HUES6 (cell line): ENCODE measurements around the gene KCMF1.
"Not testable (repeated sequence)": the region's sequence is repeated elsewhere in the genome, so short reads cannot be mapped to it uniquely, and the experiment has no call there.

Experiments
- H3K27ac ChIP-seq: 2 replicates; pipeline ENCODE4 v1.7.0; 2013; ENCODE audit warnings: low read depth, mild to moderate bottlenecking, low read length, inconsistent platforms
- H3K27me3 ChIP-seq: 2 replicates; pipeline ENCODE4 v1.6.1; 2013; ENCODE audit warnings: low read length; ENCODE audit not compliant: control insufficient read depth, insufficient read depth
- H3K36me3 ChIP-seq: 2 replicates; pipeline ENCODE4 v1.6.1; 2013; ENCODE audit warnings: low read length; ENCODE audit not compliant: control insufficient read depth, insufficient read depth
- H3K4me1 ChIP-seq: 2 replicates; pipeline ENCODE4 v1.6.1; 2013; ENCODE audit warnings: low read length; ENCODE audit not compliant: control insufficient read depth, insufficient read depth
- H3K4me3 ChIP-seq: 2 replicates; pipeline ENCODE4 v1.5.1; 2013; ENCODE audit warnings: low read depth, low read length
- H3K9ac ChIP-seq: one replicate; pipeline ENCODE4 v1.6.1; 2013; ENCODE audit warnings: mild to moderate bottlenecking, low read length
- H3K9me3 ChIP-seq: 2 replicates; pipeline ENCODE4 v1.6.1; 2013; ENCODE audit warnings: low read depth, low read length; ENCODE audit not compliant: control insufficient read depth, insufficient read depth

The KCMF1 gene

DNA sequence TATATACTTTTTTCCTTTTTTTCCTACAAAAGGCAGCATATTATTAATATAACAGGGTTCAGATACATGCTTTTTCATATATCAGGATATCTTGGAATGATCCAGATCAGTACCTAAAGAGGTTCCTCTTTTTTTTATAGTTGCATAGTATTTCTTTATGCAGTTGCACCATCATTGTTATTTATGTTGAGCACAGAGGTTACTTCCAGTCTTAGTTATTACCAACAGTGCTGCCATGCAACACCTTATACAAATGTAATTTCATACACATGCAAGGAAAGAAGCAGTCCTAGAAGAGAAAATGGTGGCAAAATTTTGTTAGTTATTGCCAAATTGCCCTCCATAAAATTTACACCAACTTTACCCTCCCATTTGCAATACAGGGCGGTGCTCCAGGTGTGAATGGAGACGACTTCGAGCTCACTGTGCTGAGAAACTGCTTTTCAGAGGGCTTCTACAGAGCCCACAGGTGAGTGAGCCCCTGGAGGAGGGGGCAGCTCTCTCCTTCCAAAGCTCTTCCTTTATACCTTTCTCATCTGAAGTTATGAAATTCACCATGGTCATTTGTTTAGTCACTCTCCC, 30.0 kb upstream of the KCMF1 start:
- no peak overlapping the region for H3K9ac ChIP-seq
- H3K9me3 ChIP-seq: no peaks in the 10 kb centered on the region
- no peak overlapping the region for H3K27ac ChIP-seq
- H3K4me3 ChIP-seq: no peak overlapping the region
- H3K4me1 ChIP-seq: peaks cover 16% of the 10 kb centered on the region
- H3K27me3 ChIP-seq: no peaks in the 10 kb centered on the region
- H3K36me3 ChIP-seq: no peaks in the 10 kb centered on the region

DNA sequence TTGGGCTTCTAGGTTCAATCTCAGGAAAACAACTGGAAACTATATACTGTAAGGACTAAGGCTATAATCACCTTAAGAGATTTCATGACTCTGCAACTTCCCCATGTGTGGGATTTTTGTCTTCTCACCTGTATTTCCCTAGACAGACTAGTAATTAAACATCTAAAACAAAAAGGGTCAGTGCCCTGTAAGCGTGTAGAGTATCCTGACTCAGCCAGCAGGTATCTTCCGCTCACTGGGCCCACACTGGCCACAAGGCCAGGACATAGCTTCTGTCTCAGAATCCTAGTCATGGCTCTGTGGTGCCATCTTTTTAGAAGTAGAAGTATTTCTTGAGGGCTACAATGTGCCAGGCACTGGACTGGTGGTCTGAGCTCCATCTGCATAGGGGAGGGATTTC, 28.8 kb upstream of the KCMF1 start:
- no peaks in the 10 kb centered on the region for H3K27me3 ChIP-seq
- H3K27ac ChIP-seq: no peak overlapping the region
- H3K36me3 ChIP-seq: no peaks in the 10 kb centered on the region
- H3K4me1 ChIP-seq: peaks cover 25% of the 10 kb centered on the region
- no peaks in the 10 kb centered on the region for H3K9me3 ChIP-seq
- H3K9ac ChIP-seq: no peak overlapping the region
- no peak overlapping the region for H3K4me3 ChIP-seq

DNA sequence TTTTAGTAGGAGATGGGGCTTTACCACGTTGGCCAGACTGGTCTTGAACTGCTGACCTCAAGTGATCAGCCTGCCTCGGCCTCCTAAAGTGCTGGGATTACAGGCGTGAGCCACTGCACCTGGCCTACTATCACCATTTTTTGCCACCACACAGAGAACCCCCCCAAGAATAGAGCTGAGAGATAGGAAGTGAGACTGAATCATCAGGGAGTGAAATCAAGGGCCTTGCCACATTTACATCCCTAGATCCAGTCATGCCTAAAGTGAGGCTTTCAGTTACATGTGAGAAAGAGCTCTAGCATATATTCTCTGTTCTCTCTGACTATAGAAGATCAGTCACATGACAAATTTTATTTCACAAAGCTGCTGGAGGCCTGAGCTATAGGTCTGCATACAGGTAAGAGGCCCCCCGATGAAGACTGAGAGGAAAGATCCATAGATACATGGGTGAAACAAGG, 28.0 kb upstream of the KCMF1 start:
- no peak overlapping the region for H3K4me3 ChIP-seq
- H3K27ac ChIP-seq: no peak overlapping the region

DNA sequence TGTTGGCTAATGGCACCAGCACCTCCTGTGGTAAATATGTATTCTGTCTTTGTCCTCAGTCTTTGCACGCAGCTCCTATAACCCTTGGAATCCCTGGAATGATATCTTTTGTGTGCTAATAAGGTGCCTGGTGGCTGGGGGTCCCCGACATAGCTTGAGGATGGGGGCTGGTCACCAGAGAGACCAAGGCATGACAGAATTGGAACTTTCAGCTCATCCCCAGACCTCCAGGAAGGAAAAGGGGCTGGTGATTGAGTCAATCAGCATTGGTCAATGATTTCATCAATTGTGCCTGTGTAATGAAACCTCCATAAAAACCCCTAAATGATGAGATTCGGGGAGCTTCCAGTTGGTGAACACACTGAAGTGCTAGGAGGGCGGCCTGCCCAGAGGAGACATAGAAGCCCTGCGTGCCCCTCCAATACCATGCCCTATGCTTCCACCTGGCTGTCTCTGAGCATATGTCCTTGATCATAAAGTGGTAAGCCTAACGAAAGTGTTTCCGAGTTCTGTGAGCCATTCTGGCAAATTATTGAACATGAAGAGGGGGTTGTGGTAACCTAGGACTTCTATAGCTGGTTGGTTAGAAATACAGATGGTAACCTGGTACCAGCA, 26.6 kb upstream of the KCMF1 start:
- H3K9ac ChIP-seq: no peak overlapping the region
- no peak overlapping the region for H3K4me3 ChIP-seq
- no peaks in the 10 kb centered on the region for H3K9me3 ChIP-seq
- no peak overlapping the region for H3K27ac ChIP-seq
- peaks cover 21% of the 10 kb centered on the region for H3K4me1 ChIP-seq
- H3K27me3 ChIP-seq: no peaks in the 10 kb centered on the region
- H3K36me3 ChIP-seq: no peaks in the 10 kb centered on the region

More for the DNA sequence above, 28.0 kb upstream of the KCMF1 start:
- Histone ChIP-seq H3K36me3 (no peaks in the 10 kb centered on the region), H3K27me3 (no peaks in the 10 kb centered on the region), H3K9me3 (no peaks in the 10 kb centered on the region), H3K9ac (no peak overlapping the region), H3K4me1 (peaks cover 25% of the 10 kb centered on the region)

DNA sequence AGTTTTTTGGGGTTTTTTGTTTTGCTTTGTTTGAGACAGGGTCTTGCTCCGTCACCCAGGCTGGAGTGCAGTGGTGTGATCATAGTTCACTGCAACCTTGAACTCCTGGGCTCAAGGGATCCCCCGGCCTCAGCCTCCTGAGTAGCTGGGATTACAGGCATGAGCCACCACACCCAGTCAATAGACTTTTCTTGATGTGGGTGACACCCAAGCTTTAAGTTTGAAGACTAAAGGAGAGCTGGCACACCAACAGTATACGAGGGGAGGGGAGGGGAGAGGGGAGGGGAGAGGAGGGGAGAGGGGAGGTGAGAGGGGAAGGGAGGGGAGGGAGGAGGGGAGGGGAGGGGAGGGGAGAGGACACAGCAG, 25.1 kb upstream of the KCMF1 start:
- H3K36me3 ChIP-seq, H3K27ac ChIP-seq, H3K27me3 ChIP-seq, H3K4me3 ChIP-seq, H3K9ac ChIP-seq, H3K9me3 ChIP-seq: not testable (repeated sequence)
- H3K4me1 ChIP-seq: peaks cover 13% of the 10 kb centered on the region

DNA sequence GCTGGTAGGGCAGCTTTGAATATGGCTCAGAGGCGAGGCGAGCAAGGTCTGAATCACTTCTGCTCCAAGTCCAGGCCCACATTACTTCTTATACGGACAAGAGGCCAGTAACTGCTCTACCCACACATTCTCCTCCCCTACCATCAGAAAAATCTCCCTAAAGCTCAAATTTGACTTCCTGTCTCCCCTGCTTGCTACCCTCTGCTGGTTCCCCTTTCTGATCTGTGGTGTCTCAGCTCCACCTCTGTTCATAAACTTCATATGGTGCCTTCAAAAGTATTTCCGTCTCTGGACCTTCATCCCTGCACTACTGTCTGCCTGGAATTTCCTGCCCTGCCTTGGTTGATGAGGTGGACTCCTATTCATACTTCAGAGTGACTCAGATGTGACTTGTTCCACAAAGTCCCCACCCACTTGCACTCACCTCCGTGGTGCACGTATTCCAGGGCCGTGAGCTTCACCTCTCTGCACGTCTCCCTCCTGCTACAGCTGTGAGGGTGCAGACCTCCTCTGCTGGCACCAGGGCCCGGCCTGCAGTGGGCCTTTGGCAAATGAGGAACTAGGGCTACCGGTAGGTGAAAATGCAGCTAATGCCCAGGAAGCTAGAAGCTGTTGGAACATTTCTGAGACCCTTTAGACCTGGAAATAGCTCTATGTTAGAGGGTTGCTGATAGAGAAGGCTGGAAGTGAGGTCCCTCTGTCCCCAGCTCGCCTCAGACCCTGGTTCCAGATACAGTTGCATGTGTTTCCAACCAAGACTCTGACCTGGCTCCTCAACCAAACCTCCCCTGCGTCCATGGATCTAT, 24.6 kb upstream of the KCMF1 start:
- Histone ChIP-seq H3K9ac (no peak overlapping the region), H3K36me3 (no peaks in the 10 kb centered on the region), H3K27ac (no peak overlapping the region), H3K4me3 (no peak overlapping the region), H3K27me3 (no peaks in the 10 kb centered on the region), H3K4me1 (peaks cover 8% of the 10 kb centered on the region; the same call in 1 of the 2 replicates), H3K9me3 (no peaks in the 10 kb centered on the region)

DNA sequence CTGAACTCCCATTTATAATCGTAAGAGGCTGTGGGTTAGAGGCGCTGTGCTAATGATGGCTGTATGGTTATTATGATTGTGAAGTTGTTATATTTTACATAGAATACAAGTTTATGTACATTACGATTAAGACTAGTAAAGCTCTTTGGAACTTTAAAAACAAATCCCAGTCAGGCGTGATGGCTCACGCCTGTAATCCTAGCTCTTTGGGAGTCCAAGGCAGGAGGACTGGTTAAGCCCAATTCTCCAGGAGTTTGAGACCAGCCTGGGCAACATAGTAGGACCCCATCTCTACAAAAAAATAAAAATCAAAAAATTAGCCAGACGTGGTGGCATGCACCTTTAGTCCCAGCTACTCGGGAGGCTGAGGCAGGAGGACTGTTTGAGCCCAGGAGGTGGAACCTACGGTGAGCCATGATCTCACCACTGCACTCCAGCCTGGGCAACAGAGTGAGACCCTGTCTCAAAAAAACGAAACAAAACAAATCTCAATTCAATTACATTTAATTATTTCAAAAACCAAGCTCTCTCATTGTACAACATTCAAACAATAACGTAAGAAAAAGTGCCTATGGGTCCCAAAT, 23.9 kb upstream of the KCMF1 start:
- no peak overlapping the region for H3K9ac ChIP-seq
- no peaks in the 10 kb centered on the region for H3K9me3 ChIP-seq
- no peaks in the 10 kb centered on the region for H3K27me3 ChIP-seq
- no peaks in the 10 kb centered on the region for H3K36me3 ChIP-seq
- peaks cover 8% of the 10 kb centered on the region; the same call in 1 of the 2 replicates for H3K4me1 ChIP-seq
- no peak overlapping the region for H3K4me3 ChIP-seq
- H3K27ac ChIP-seq: no peak overlapping the region

DNA sequence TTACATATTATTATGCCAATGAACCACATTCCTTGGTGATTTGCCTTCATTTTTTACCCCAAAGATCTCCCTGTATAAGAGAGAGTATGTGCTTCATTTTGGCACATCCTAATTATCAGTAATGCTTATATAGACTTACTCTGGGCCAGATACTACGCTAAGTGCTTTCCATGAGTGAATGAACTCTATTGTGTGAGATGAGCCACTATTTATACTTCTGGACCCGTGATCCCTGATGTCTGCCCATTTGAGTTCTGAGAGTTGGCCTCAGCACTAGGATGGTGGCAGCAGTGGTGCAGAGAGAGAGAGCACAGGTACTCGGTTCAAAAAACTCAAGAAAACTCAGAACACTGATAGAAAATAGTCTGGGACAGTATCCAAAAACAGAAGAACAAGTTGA, 17.4 kb upstream of the KCMF1 start:
- Histone ChIP-seq H3K36me3 (no peaks in the 10 kb centered on the region), H3K9ac (no peak overlapping the region), H3K27me3 (no peaks in the 10 kb centered on the region), H3K4me3 (no peak overlapping the region), H3K4me1 (peaks cover 27% of the 10 kb centered on the region), H3K27ac (no peak overlapping the region), H3K9me3 (no peaks in the 10 kb centered on the region)

DNA sequence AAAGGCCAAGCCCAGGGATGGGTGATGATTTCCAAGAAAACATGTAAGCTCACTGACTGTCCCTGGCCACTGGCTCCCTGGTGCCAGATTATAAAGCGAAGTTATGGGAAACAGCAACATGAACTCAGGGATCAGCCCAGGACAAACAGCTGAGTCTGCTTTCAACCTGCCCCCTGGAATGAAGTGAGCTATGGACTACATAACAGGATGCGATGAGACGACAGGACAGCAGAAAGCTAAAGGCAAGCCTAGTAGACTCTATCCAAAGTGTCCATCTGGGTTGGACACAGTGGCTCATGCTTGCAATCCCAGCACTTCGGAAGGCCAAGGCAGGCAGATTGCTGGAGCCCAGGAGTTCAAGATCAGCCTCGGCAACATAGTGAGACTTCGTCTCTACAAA, 16.6 kb upstream of the KCMF1 start:
- Histone ChIP-seq H3K36me3 (no peaks in the 10 kb centered on the region), H3K27me3 (no peaks in the 10 kb centered on the region), H3K9ac (no peak overlapping the region), H3K4me1 (peaks cover 35% of the 10 kb centered on the region), H3K4me3 (no peak overlapping the region), H3K9me3 (no peaks in the 10 kb centered on the region), H3K27ac (no peak overlapping the region)

DNA sequence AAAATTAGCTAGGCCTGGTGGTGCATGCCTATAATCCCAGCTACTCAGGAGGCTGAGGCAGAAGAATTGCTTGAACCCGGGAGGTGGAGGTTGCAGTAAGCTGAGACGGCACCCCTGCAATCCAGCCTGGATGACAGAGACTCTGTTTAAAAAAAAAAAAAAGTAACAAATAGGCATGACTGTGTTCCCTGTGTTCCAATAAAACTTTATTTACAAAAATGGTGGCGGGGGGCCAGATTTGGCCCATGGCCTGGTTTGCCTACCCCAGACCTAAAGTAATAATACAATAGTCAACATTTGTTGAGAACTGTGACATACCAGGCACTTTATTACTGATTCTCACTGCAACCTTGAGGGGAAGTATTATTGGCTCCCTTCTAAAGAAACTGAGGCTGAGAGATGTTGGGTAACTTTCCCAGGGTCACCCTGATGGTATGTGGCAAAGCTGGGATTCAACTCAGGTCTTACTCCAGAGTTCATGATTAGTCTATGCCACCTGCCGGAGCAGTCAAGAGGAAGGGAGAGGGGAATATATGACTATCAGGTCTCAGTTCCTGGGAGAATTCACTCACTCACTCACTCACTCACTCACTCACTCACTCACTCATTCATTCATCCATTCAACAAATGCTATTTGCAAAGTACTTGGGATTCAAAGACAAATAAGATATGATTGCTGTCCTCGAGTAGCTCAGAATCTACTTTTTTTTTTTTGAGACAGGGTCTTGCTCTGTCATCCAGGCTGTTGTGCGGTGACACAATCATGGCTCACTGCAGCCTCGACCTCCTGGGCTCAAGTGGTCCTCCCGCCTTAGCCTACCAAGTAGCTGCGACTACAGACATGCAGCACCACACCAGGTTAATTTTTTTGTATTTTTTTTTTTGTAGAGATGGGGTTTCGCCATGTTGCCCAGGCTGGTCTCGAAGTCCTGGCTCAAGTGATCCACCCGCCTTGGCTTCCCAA, 14.3 kb upstream of the KCMF1 start:
- Histone ChIP-seq H3K9me3 (no peaks in the 10 kb centered on the region), H3K27ac (peak overlapping the region; percentile 89), H3K4me1 (peaks cover 49% of the 10 kb centered on the region), H3K4me3 (no peak overlapping the region), H3K27me3 (no peaks in the 10 kb centered on the region), H3K36me3 (0 out of 2 replicates have a peak, but pooled peaks cover 3% of the 10 kb centered on the region), H3K9ac (peak overlapping the region; percentile 50)
